ENCODE results near the gene MILR1.

GRCh38 chr17:64403881-64404460 lies 44.9 kb upstream of the MILR1 start:
- TF ChIP-seq POLR2AphosphoS5 (IDR thresholded peaks at IDR 0.05) (no peak), CTCF (IDR thresholded peaks at IDR 0.05) (no peak), POLR2A (IDR thresholded peaks at IDR 0.05) (no peak)

Measured in breast epithelium (tissue), 3 donors.